Measurements from ENCODE around the gene SHH. TPM values are rescaled to one million over a fixed set of nuclear protein-coding genes. Genes with fewer than 3 reads are reported as not detected.

SHH gene
- total RNA-seq, 1 donor from 2014 or later, result 0.25 TPM

- no peaks in the 10 kb centered on the region for H3K36me3 ChIP-seq
- no peak for DNase-seq (ENCODE audit: extremely low spot score in 2 of 2)
- intact Hi-C loops (cut with DNase I), result no loop called here
- no peaks in the 10 kb centered on the region for H3K4me1 ChIP-seq
- no peaks in the 10 kb centered on the region for H3K9me3 ChIP-seq
- H3K4me3 ChIP-seq, result no peak overlapping the region
- TF ChIP-seq POLR2AphosphoS5 (IDR thresholded peaks at IDR 0.05; ENCODE audit: insufficient read depth in 1 of 2, low read depth in 1 of 2) (no peak), POLR2A (IDR thresholded peaks at IDR 0.05) (no peak), CTCF (IDR thresholded peaks at IDR 0.05) (no peak)
- H3K27me3 ChIP-seq, result no peaks in the 10 kb centered on the region
- no peak overlapping the region for H3K27ac ChIP-seq
Measured at GRCh38 chr7:155821851-155822250, 9.6 kb upstream of the SHH start.

GRCh38 chr7:155820788-155821187 is 8.5 kb upstream of the SHH start:
- Histone ChIP-seq H3K4me1 (no peaks in the 10 kb centered on the region), H3K9me3 (no peaks in the 10 kb centered on the region), H3K4me3 (no peak overlapping the region), H3K36me3 (no peaks in the 10 kb centered on the region), H3K27me3 (no peaks in the 10 kb centered on the region), H3K27ac (no peak overlapping the region)
- intact Hi-C loops (cut with DNase I), result no loop called here
- TF ChIP-seq POLR2AphosphoS5 (IDR thresholded peaks at IDR 0.05; ENCODE audit: insufficient read depth in 1 of 2, low read depth in 1 of 2), result no peak
- no peak for TF ChIP-seq POLR2A (IDR thresholded peaks at IDR 0.05)
- no peak for TF ChIP-seq CTCF (IDR thresholded peaks at IDR 0.05)
- no peak for DNase-seq (ENCODE audit: extremely low spot score in 2 of 2)

- TF ChIP-seq POLR2AphosphoS5 (IDR thresholded peaks at IDR 0.05; ENCODE audit: insufficient read depth in 1 of 2, low read depth in 1 of 2) (no peak), POLR2A (IDR thresholded peaks at IDR 0.05) (no peak), CTCF (IDR thresholded peaks at IDR 0.05) (no peak)
- H3K27me3 ChIP-seq, result no peaks in the 10 kb centered on the region
- DNase-seq (ENCODE audit: extremely low spot score in 2 of 2), result no peak
Measured at GRCh38 chr7:155820246-155820645, 8.0 kb upstream of the SHH start.

GRCh38 chr7:155819186-155819585 is 6.9 kb upstream of the SHH start:
- Histone ChIP-seq H3K27me3 (no peaks in the 10 kb centered on the region), H3K9me3 (no peaks in the 10 kb centered on the region), H3K36me3 (no peaks in the 10 kb centered on the region), H3K27ac (no peak overlapping the region), H3K4me1 (no peaks in the 10 kb centered on the region), H3K4me3 (no peak overlapping the region)
- intact Hi-C loops (cut with DNase I), result no loop called here
- no peak for DNase-seq (ENCODE audit: extremely low spot score in 2 of 2)
- no peak for TF ChIP-seq POLR2AphosphoS5 (IDR thresholded peaks at IDR 0.05; ENCODE audit: insufficient read depth in 1 of 2, low read depth in 1 of 2)
- TF ChIP-seq POLR2A (IDR thresholded peaks at IDR 0.05), result no peak
- TF ChIP-seq CTCF (IDR thresholded peaks at IDR 0.05), result no peak

More at GRCh38 chr7:155820246-155820645, 8.0 kb upstream of the SHH start:
- no peaks in the 10 kb centered on the region for H3K36me3 ChIP-seq
- H3K4me1 ChIP-seq, result no peaks in the 10 kb centered on the region
- H3K9me3 ChIP-seq, result no peaks in the 10 kb centered on the region
- intact Hi-C loops (cut with DNase I), result no loop called here
- H3K4me3 ChIP-seq, result no peak overlapping the region
- no peak overlapping the region for H3K27ac ChIP-seq

- H3K36me3 ChIP-seq, result no peaks in the 10 kb centered on the region
- no peaks in the 10 kb centered on the region for H3K9me3 ChIP-seq
- no peak overlapping the region for H3K27ac ChIP-seq
- H3K27me3 ChIP-seq, result no peaks in the 10 kb centered on the region
- H3K4me3 ChIP-seq, result no peak overlapping the region
- TF ChIP-seq POLR2AphosphoS5 (IDR thresholded peaks at IDR 0.05; ENCODE audit: insufficient read depth in 1 of 2, low read depth in 1 of 2), result no peak
- no peak for TF ChIP-seq POLR2A (IDR thresholded peaks at IDR 0.05)
- no peak for TF ChIP-seq CTCF (IDR thresholded peaks at IDR 0.05)
- no peaks in the 10 kb centered on the region for H3K4me1 ChIP-seq
- intact Hi-C loops (cut with DNase I), result no loop called here
- DNase-seq (ENCODE audit: extremely low spot score in 2 of 2), result no peak
Measured at GRCh38 chr7:155818820-155819168, 6.5 kb upstream of the SHH start.

Data from vagina (tissue), 2 donors.